PC-9 (cell line): ENCODE results near the gene LAYN.

ENCODE experiments used
- EZH2 ChIP-seq: fragments of 200-600 bp; sonication (generic); IDR thresholded peaks from 2 replicates; pipeline ENCODE4 v1.8.0; 2017; ENCODE audit warnings: antibody characterized with exemption, low read depth
- TF ChIP-seq, protein P1 (sequence below): fragments of 200-600 bp; sonication (generic); conservative IDR thresholded peaks from 2 replicates; pipeline ENCODE4 v1.6.1; 2017; ENCODE audit warnings: mixed run types, antibody characterized with exemption, mild to moderate bottlenecking, moderate library complexity

DNA sequence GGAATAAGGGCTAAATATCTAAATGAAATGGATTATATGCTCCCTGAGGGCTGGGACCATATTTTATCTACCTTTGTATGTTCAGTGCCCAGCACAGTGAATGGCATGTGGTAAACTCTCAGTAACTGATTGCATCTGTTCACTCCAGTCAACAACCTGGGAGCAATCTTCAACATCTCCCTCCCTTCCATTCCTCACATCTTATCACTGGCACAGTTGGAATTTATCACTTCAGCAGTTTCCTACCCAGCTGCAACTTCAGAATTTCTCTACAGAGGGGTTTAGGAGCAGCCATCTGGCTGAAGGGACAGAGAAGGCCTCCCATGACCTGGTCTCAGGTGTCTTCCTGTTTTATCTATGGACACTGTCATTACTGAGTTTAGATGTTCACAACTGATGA lies 52.0 kb downstream of the LAYN start:
- TF ChIP-seq EZH2 = no peak
- TF ChIP-seq, protein P1, sequence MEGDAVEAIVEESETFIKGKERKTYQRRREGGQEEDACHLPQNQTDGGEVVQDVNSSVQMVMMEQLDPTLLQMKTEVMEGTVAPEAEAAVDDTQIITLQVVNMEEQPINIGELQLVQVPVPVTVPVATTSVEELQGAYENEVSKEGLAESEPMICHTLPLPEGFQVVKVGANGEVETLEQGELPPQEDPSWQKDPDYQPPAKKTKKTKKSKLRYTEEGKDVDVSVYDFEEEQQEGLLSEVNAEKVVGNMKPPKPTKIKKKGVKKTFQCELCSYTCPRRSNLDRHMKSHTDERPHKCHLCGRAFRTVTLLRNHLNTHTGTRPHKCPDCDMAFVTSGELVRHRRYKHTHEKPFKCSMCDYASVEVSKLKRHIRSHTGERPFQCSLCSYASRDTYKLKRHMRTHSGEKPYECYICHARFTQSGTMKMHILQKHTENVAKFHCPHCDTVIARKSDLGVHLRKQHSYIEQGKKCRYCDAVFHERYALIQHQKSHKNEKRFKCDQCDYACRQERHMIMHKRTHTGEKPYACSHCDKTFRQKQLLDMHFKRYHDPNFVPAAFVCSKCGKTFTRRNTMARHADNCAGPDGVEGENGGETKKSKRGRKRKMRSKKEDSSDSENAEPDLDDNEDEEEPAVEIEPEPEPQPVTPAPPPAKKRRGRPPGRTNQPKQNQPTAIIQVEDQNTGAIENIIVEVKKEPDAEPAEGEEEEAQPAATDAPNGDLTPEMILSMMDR = no peak
